Stimulated activated CD8-positive, alpha-beta memory T cell treated with anti-CD3 and anti-CD28 coated beads, Interleukin-7, amount 100 ng/mL, for 24 hours (primary cell): ENCODE measurements around the gene LRRC8D.

Experiments used
- DNase-seq: peaks from one replicate; pipeline ENCODE4 v3.0.0-alpha.2; 2020; ENCODE audit warnings: low read depth

Gene LRRC8D

GRCh38 chr1:89834083-89834704 is 13.4 kb downstream of the LRRC8D start:
- no peak for DNase-seq

GRCh38 chr1:89836252-89837035 is 15.6 kb downstream of the LRRC8D start:
- no peak for DNase-seq

- no peak for DNase-seq
These were observed 16.2 kb downstream of the LRRC8D start for GRCh38 chr1:89837036-89837481.

- DNase-seq, result no peak
These were observed 16.7 kb downstream of the LRRC8D start for GRCh38 chr1:89837510-89837909.

GRCh38 chr1:89839516-89839915 is 18.7 kb downstream of the LRRC8D start:
- no peak for DNase-seq

GRCh38 chr1:89841507-89841906 is 20.7 kb downstream of the LRRC8D start:
- DNase-seq, result no peak

GRCh38 chr1:89842567-89843272 is 21.9 kb downstream of the LRRC8D start:
- DNase-seq, result no peak

- peak; percentile 52 for DNase-seq
These were observed 22.7 kb downstream of the LRRC8D start for GRCh38 chr1:89843273-89844130.

- DNase-seq, result no peak
These were observed 23.5 kb downstream of the LRRC8D start for GRCh38 chr1:89844241-89844807.

GRCh38 chr1:89844860-89845259 is 24.0 kb downstream of the LRRC8D start:
- DNase-seq, result no peak

- DNase-seq, result no peak
These were observed 26.4 kb downstream of the LRRC8D start for GRCh38 chr1:89847191-89847729.

- DNase-seq, result no peak
These were observed 30.1 kb downstream of the LRRC8D start for GRCh38 chr1:89850844-89851415.

- no peak for DNase-seq
These were observed 33.3 kb downstream of the LRRC8D start for GRCh38 chr1:89854140-89854539.

GRCh38 chr1:89855413-89856123 is 34.7 kb downstream of the LRRC8D start:
- no peak for DNase-seq

GRCh38 chr1:89863165-89863830 is 42.5 kb downstream of the LRRC8D start:
- no peak for DNase-seq

- no peak for DNase-seq
These were observed 44.9 kb downstream of the LRRC8D start for GRCh38 chr1:89865498-89866382.

GRCh38 chr1:89866568-89866967 is 45.7 kb downstream of the LRRC8D start:
- no peak for DNase-seq

- no peak for DNase-seq
These were observed 50.2 kb downstream of the LRRC8D start for GRCh38 chr1:89870998-89871397.
